ENCODE data around the gene KRT4. TPM values are rescaled to one million over a fixed set of nuclear protein-coding genes. Genes with fewer than 3 reads are reported as not detected.

The KRT4 gene
- total RNA-seq, 4 donors from 2014 or later: not detected

- no peaks in the 10 kb centered on the region for H3K36me3 ChIP-seq
- WGBS, 2 donors: 84 to 85% methylated on average over 6 of the region's 6 CpGs
- no peaks in the 10 kb centered on the region for H3K9me3 ChIP-seq
- no peak overlapping the region for H3K27ac ChIP-seq
- DNase-seq (ENCODE audit: low spot score in 2 of 2): no peak
- no peak for TF ChIP-seq CTCF (IDR thresholded peaks at IDR 0.05)
- H3K27me3 ChIP-seq: no peaks in the 10 kb centered on the region
- H3K4me3 ChIP-seq: no peak overlapping the region
- no peaks in the 10 kb centered on the region for H3K4me1 ChIP-seq
These were observed 6.6 kb upstream of the KRT4 start for GRCh38 chr12:52820521-52820920.

- Histone ChIP-seq H3K4me3 (no peak overlapping the region), H3K4me1 (no peaks in the 10 kb centered on the region), H3K9me3 (no peaks in the 10 kb centered on the region), H3K27me3 (no peaks in the 10 kb centered on the region), H3K36me3 (no peaks in the 10 kb centered on the region), H3K27ac (no peak overlapping the region)
- DNase-seq (ENCODE audit: low spot score in 2 of 2): no peak
- 67 to 70% methylated on average over 7 of the region's 7 CpGs for WGBS, 2 donors
- TF ChIP-seq EP300 (IDR thresholded peaks at IDR 0.05) (no peak), CTCF (IDR thresholded peaks at IDR 0.05) (no peak), POLR2A (IDR thresholded peaks at IDR 0.05) (no peak)
These were observed 6.0 kb upstream of the KRT4 start for GRCh38 chr12:52819731-52820510.

GRCh38 chr12:52818887-52819420 lies 5.0 kb upstream of the KRT4 start:
- 41 to 66% methylated on average over 7 of the region's 7 CpGs for WGBS, 2 donors
- Histone ChIP-seq H3K36me3 (no peaks in the 10 kb centered on the region), H3K9me3 (no peaks in the 10 kb centered on the region), H3K27me3 (no peaks in the 10 kb centered on the region), H3K4me1 (no peaks in the 10 kb centered on the region), H3K4me3 (no peak overlapping the region), H3K27ac (no peak overlapping the region)
- TF ChIP-seq CTCF (IDR thresholded peaks at IDR 0.05): no peak
- no peak for TF ChIP-seq POLR2A (IDR thresholded peaks at IDR 0.05)
- no peak for TF ChIP-seq EP300 (IDR thresholded peaks at IDR 0.05)
- no peak for DNase-seq (ENCODE audit: low spot score in 2 of 2)

GRCh38 chr12:52818388-52818787 lies 4.5 kb upstream of the KRT4 start:
- WGBS, 2 donors: 40 to 49% methylated on average over 7 of the region's 7 CpGs

More at GRCh38 chr12:52818388-52818787, 4.5 kb upstream of the KRT4 start:
- H3K36me3 ChIP-seq: no peaks in the 10 kb centered on the region
- DNase-seq (ENCODE audit: low spot score in 2 of 2): no peak
- TF ChIP-seq CTCF (IDR thresholded peaks at IDR 0.05) (no peak), POLR2A (IDR thresholded peaks at IDR 0.05) (no peak), EP300 (IDR thresholded peaks at IDR 0.05) (no peak)
- no peaks in the 10 kb centered on the region for H3K27me3 ChIP-seq
- H3K27ac ChIP-seq: no peak overlapping the region
- no peaks in the 10 kb centered on the region for H3K9me3 ChIP-seq
- H3K4me1 ChIP-seq: no peaks in the 10 kb centered on the region
- no peak overlapping the region for H3K4me3 ChIP-seq

All from tibial nerve (tissue), 4 donors.